NCI-H226 (cell line): Measurements from ENCODE around the gene OR51A7.
"Not testable (repeated sequence)": the region's sequence is repeated elsewhere in the genome, so short reads cannot be mapped to it uniquely, and the experiment has no call there.

ENCODE experiments used
- DNase-seq: peaks from one replicate; pipeline ENCODE4 v3.0.0-alpha.2; 2015

OR51A7 gene, protein sequence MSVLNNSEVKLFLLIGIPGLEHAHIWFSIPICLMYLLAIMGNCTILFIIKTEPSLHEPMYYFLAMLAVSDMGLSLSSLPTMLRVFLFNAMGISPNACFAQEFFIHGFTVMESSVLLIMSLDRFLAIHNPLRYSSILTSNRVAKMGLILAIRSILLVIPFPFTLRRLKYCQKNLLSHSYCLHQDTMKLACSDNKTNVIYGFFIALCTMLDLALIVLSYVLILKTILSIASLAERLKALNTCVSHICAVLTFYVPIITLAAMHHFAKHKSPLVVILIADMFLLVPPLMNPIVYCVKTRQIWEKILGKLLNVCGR

DNA sequence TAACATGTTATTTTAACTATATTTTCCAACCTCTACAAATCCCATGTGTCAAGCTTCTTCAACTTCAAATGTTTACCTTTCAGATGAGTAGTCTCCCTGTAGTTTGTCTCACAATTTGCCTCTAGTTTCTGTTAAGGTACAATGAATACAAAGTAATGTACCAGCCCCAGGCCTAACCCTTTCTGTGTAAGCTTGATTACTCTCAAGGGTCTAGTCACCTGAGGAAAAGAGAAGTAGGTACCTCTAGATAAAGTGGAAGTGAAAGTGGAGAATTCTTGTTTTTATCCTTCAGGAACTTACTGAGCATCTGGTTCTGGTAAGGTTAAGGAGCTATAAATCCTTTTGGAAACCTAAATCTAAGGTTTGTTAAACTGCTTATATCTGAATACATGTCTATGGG is at the start of gene OR51A7:
Gene OR51A7 (plus strand): TSS at position 300 of the 400 bp plus-strand sequence. CDS start 3,587 bp downstream, outside the sequence.
- DNase-seq = no peak

DNA sequence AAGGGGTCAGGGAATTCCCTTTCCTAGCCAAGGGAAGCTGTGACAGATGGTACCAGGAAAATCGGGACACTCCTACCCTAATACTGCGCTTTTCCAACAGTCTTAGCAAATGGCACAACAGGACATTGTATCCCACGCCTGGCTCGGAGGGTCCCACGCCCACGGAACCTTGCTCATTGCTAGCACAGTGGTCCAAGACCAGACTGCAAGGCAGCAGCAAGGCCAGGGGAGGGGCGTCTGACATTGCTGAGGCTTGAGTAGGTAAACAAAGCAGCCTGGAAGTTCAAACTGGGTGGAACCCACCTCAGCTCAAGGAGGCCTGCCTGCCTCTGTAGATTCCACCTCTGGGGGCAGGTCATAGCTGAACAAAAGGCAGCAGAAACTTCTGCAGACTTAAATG is 49.3 kb upstream of the OR51A7 start:
- DNase-seq = not testable (repeated sequence)

DNA sequence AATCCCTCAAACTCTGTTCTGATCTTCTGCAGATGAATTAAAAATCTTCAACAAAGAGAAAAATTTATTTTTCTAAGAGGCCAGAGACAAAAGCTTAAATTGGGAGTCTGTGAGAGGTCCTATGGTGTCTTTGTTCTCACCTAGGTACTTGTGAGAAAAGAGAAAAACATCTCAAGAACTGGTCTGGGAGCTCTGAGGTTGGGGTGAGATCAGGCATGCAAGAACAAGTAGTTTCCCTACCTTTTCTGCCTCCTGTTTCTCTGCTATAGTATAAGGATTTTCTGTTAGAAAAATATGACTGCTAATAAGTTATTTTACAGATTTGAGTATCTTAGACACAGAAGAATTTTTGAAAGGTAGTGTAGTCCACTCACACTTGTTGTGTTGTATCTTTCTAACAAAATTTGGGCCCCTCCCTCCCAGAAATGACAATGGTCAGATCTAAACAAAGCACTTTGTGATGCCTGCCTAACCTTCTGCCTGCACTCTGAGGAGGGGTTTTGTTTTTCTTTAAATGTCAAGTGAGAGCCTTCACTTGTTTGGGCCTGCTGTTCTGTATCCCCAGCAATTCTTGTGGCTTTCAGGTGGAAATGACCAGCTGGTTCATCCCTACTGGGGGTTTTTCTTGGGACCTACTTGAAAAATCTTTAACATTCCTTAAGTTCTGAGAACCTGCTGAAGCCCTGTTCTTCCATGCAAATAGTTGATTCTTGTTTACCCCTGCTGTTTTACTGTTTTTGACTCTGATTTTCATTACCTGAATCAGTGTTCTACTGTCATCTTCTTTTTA is 40.9 kb upstream of the OR51A7 start:
- DNase-seq = no peak

DNA sequence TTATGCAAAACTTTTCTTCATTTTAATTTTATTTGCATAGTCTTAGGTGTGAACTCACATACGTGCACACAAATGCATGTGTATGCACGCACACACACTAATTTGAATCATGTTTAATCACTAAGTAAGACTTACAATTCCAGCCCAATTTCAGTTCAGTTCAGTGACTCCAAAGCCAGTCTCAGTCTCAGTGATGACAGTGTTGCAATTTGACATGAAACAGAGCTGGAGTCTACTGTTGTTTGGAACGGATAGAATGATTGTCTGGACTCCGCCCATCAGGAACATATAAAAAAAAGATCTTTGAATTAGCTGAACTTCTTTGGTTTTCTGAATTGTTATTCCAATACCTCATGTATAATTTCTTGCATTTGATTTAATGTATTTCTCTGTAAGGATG is 39.7 kb upstream of the OR51A7 start:
- DNase-seq = no peak

DNA sequence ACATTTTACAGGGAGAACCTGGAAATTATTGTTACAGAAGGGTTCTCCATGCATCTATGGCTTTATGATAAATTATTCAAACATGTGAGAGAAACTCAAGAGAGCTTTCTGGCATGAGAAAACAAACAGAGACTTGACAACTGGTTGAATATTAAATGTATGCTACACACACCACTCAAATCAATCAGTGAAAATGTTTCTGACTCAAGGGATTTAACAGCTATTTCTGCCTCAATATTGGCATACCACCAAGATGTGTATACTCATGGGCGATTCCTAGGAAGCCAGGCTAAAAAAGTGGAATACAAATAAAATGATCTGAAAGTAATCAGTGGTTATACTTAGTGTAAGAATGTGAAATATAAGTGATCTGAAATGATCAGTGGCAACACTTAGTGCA is 37.7 kb upstream of the OR51A7 start:
- DNase-seq = no peak

DNA sequence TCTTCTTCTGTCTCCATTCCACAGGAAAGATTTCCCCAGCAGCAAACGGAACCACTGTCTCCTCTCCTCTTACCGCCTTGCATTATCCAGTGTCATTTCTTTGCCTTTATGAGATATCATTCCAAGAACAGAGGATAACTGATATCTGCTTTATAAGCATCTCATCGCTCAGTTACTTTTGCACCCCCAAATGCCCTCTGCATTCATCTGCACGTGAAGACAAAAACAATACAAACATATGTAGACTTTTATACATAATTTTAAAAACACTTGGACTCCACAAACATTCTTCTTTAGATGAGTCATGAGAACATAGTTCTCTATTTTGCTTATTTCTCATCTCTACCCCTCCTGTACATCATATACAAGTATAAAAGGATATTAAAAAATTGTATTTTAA is 22.4 kb upstream of the OR51A7 start:
- no peak for DNase-seq

DNA sequence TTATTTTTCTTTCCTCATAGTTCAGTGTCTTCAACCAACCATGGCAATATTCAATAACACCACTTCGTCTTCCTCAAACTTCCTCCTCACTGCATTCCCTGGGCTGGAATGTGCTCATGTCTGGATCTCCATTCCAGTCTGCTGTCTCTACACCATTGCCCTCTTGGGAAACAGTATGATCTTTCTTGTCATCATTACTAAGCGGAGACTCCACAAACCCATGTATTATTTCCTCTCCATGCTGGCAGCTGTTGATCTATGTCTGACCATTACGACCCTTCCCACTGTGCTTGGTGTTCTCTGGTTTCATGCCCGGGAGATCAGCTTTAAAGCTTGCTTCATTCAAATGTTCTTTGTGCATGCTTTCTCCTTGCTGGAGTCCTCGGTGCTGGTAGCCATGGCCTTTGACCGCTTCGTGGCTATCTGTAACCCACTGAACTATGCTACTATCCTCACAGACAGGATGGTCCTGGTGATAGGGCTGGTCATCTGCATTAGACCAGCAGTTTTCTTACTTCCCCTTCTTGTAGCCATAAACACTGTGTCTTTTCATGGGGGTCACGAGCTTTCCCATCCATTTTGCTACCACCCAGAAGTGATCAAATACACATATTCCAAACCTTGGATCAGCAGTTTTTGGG is 21.6 kb upstream of the OR51A7 start, which contains the start of gene OR51T1:
Gene OR51T1 (plus strand): TSS at position 41 of the 641 bp plus-strand sequence. CDS start 0 bp downstream, at position 41.
- DNase-seq = no peak

DNA sequence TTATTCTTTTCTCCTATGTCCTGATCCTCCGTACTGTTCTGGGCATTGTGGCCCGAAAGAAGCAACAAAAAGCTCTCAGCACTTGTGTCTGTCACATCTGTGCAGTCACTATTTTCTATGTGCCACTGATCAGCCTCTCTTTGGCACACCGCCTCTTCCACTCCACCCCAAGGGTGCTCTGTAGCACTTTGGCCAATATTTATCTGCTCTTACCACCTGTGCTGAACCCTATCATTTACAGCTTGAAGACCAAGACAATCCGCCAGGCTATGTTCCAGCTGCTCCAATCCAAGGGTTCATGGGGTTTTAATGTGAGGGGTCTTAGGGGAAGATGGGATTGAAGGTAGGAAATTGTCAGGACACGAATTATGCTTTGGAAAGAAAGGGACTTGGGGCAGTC is 21.0 kb upstream of the OR51A7 start:
- no peak for DNase-seq

DNA sequence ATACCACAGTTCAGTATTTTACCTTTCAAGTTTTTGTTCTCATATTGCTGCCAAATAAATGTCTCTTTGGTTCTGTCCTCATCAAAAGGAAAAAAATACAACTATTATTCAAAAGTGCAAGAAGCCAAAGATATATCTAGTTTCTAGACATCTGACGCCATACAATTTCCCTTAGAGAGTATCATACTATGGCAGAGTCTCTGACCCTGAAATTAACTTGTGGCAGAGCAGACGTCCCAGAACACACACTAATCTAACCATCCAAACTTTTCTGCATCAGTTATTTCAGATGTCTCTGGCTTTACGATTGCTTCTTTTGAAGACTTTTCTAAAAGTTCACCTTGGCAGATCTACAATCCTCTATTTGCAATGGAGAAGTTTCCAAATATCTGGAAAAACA is 19.2 kb upstream of the OR51A7 start:
- no peak for DNase-seq

DNA sequence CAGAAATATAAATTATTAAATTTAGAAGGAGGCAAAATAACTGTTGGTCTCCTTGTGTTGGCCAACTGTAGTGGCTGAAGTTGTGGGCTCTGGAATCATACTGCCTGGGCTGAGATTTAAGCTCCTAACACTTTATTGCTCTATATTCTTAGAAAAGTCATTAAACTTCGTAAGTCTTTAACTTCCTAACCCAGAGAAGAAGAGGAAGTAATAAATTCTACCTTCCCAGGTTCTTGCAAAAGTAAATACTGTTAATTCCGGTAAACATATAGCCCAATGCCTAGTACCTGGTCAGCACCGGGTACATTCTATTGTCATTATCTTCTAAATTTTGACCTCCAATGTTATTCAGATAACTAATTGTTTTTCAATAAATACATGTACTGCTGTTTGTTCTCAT is 17.4 kb upstream of the OR51A7 start:
- no peak for DNase-seq

DNA sequence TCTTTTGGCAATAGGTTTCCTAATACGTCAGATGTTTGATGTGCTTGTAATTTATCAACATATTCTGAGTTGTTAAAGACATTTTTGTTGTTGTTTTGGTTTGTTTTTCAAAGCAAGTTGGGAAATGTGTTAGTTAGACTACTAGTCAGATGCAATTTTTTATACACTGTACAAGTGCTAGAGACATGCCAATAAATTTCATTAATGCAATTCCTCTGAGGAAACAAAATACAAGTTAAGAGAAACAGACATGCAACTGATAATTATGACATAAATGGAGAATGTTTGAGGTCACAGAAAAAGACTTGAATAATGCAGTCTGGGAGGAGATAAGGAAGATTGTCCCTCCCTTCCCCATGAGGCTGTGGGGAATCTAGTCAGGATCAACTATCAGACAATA is 16.0 kb upstream of the OR51A7 start:
- DNase-seq = peak; percentile 11

DNA sequence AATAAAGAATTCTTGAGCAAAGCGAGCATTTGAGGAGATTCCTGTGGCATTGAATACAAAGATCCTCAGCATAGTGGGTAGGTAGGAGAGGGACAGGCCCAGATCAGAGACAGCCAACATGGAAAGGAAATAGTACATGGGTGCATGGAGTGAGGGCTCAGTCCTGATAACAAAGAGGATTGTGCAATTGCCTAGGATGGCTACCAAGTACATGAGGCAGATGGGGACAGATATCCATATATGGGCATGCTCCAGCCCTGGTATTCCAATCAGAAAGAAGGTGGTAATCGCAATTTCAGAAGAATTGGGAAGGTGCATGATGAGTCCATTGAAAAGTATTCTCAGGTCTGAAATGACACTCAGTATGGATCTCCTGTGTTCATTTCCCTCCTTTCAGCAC is 13.3 kb upstream of the OR51A7 start:
- no peak for DNase-seq

DNA sequence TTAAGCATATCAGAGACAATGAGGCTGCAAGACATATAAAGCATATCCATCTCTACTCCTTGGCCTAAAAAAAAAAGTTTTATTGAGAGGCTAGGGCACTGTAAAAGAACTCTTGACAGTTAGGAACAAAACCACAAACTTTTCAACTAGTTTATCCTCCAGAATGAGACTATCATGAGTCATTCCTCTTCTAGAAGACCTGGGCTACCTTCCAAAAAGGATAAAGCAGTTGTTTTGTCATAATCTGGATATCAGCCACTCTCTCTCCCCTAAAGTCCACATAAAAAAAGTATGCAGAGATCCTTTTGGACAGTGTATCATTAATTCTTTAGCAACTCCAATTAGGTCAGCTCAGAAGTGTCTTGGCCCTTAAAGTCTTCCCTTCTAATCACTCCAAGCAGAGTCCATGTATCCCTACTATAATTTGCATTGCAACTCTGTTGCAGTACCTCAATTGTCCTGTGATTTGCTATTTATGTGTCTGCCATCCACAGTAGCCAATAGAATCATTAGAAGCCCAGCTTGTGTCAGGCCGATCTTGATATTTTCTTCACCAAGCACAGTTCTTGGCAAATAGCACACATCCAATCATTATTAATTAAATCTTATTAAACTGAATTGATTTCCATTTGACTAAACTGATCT is 11.5 kb upstream of the OR51A7 start:
- peak; percentile 68 for DNase-seq

DNA sequence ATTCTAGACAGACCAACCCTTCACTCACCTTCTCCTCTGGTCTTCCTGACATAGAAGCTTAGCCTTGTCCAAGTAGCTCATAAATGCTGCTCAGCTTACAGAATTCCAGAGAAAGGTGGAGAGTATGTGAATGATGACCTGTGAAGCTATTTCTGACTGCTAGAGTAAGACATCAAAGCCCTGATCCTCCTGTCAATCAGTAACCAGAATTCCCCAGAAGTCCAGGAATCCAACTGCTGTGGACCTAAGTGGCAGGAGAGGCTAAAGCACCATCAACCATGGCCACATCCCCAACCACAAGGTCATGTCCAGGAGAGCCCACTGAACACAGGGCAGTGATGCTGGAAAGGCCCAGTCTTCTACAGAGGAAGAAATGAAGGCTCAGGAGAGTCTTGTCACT is 13.0 kb downstream of the OR51A7 start:
- DNase-seq = no peak

DNA sequence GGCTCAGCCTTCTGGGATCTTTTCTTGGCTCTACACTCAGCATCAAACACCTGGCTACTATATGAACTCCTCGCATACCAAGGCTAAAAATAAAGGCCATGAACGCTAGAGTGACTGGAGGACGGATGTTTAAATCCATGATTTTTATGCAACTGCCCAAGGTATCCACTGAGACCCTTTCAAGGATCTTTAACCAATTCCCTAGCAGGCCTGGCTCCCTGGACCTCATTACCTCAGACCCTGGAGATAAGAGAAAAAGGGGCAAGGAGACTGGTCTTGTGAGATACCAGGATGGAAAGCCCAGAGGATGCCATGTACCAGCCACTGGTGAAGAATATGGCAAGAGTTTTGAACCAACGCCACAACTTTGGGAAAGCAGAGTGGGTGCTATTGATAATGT is 15.7 kb downstream of the OR51A7 start, which contains the start of gene OR51G2:
Gene OR51G2 (minus strand): TSS at position 101 of the 400 bp plus-strand sequence. CDS start 3,687 bp downstream, outside the sequence.
- no peak for DNase-seq

DNA sequence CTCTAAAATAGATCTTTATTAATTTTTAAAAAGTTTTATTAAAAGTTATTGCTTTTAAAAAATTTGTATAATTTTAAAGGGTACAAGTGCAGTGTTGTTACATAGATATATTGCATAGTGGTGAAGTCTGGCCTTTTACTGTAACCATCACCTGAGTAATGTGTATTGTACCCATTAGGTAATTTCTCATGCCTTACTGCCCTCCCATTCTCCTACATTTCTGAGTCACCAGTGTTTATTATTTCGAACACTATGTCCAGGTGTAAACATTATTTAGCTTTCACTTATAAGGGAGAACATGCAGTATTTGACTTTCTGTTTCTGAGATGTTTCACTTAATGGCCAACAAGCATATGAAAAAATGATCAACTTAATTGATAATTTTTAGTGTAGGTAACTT is 18.2 kb downstream of the OR51A7 start:
- no peak for DNase-seq

DNA sequence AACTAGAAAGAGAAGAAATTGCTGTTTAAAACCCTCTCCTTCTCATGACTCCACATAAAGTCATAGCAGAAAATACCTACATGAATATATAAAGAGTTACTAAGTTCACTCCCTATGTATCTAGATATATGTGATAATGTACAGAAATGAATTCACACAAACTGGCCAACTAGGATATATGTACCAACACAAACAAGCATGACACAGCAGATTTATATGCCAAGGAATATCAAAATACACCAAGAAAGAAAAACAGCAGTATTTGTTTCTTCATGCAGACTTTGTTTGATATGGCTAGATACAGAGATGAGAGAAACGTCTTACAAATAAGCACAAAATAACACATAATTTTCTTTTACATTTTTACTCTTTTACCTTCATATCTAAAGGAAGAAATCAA is 18.7 kb downstream of the OR51A7 start:
- DNase-seq = no peak

DNA sequence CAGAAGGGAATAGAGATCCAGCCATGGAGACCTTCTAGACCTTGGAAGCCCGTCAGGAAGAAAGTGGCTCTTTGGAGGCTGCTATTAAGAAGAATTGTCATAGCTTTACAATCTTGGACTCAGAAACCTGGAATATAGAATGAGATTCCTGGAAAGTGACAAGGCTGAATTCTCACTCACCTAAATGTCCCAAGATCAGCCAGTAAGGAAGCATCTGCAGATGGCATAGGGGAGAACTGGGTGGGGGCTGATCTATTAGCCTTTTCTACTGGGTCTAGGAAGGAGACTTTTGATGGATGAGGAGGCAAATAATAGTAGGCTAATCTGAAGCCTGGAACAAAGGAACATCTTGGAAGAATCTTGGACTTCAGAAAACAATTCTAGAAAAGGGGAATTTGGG is 20.7 kb downstream of the OR51A7 start, which contains the start of gene OR51G1:
Gene OR51G1 (minus strand): TSS at position 101 of the 400 bp plus-strand sequence. CDS start 0 bp downstream, at position 101.
- DNase-seq = no peak

DNA sequence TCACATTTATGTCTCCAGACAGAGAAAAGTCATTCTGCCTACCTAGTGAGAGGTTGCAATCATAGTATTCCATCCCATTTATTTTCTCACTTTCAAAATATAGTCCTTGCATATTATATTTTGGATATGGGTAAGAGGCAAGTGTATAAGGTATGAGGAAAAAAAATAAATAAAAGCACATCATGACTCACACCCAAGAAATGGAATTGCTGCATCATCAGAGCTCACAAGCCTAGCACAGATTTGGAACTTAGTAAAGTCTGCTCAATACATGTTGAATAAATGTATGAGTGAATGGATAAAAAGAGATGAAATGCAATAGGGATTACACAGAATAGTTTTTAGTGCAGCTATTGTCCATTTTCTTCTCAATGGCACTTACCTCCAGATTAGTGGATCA is 23.0 kb downstream of the OR51A7 start:
- no peak for DNase-seq

DNA sequence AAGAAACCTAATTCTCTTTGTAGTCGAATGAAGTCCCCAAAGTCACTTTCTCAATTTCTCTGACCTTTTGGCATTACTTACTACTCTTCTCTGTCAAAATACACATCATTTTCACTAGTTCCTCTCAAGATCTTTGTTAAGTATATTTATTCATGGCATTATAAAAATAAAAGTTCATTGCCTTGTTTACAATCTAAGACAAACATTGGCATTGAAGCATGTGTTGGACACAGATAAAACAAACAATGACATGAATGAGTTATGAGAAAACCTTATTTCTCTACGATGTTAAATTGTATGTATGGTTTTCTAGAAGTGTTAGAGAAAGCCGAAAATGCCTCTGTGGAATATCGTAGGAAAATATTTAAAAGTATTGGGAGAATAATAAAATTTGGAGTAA is 29.2 kb downstream of the OR51A7 start:
- DNase-seq = no peak

DNA sequence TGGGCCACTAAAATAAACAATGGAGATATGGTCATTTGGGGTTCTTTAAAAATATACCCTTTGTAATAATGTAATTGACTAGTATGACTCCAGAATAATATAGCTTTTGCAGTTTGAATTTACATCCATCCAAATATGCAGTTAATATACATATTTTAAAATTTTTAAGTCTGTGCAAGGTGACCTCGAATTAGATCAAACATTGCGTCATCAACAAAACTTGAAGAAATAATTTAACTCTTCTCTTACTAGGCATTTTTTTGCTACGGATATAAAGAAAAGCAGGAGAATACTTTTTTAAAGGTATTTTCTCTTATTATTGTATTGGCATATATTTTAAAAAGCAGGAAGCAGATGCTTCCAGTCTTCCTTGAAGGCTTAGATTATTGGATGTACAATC is 33.2 kb downstream of the OR51A7 start:
- DNase-seq = no peak

DNA sequence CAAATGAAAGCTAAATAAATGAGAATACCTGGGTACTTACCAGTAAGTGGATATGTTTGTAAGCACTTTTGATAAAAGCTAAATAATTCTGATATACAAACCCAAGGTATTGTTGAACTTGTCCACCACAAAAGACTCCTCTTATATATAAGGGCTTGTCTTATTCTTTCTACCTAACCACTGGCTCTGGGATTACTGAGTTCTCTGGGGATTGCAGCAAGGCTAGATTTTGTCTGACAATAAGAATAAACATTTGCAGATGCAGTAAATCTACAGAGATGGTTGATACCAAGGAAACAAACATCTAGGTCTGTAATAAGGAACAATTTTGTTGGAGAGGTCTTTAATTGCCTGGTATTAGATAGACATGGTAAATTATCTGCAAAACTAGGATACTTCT is 43.9 kb downstream of the OR51A7 start, which contains the start of gene OR51A4:
Gene OR51A4 (minus strand): TSS at position 101 of the 400 bp plus-strand sequence. CDS start 505 bp downstream, outside the sequence.
- DNase-seq = no peak

DNA sequence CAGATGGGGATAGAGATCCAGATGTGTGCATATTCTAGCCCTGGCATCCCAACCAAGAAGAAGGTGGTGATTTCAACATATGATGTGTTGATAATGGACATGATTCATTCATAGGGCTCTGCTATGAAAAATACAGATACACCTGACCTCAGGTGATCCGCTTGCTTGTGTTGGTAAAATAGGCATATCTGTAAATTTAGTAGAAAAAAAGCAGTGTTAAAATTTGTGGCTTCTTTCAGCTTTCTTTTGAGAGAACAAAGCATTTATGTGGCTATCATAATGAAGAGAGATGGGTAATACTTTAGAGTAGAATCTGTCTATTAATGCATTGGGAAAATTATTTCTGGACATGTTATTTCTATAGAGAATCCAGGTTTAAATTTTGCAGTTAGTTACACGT is 52.0 kb downstream of the OR51A7 start, which contains the start of gene OR51A2:
Gene OR51A2 (minus strand): TSS at position 101 of the 400 bp plus-strand sequence. CDS start 0 bp downstream, at position 101.
- not testable (repeated sequence) for DNase-seq
